AG09319 (cell line): ENCODE results near the gene GIMAP8.
"Not testable (repeated sequence)": the region's sequence is repeated elsewhere in the genome, so short reads cannot be mapped to it uniquely, and the experiment has no call there.

ENCODE experiments used
- DNase-seq: peaks from one replicate; pipeline ENCODE4 v3.0.0-alpha.2; 2010; ENCODE audit warnings: low read depth; ENCODE audit errors: extremely low read depth
- TF ChIP-seq, protein P1 (sequence below): IDR thresholded peaks from 2 replicates; pipeline ENCODE4 v1.5.1; 2011; ENCODE audit warnings: low read depth, mild to moderate bottlenecking, inconsistent platforms, low read length, moderate library complexity

The GIMAP8 gene

DNA sequence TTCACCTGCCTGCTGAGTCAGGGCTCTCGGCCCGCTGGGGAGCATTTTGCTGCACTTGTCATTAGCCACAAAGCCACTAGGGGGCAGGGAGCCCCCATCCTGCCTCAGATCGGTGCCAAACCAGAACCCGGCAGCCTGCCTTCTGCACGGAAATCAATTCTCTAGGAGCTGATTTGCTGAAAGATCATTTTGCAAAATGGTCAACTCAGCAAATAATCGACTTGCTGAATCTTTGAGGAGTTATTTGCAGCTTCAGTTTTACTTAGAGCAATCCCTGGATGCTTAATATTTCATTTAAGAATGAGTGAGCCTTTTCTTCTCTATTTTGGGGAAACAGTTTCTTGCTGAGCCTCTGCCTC, 1.7 kb upstream of the GIMAP8 start:
- TF ChIP-seq, protein P1, sequence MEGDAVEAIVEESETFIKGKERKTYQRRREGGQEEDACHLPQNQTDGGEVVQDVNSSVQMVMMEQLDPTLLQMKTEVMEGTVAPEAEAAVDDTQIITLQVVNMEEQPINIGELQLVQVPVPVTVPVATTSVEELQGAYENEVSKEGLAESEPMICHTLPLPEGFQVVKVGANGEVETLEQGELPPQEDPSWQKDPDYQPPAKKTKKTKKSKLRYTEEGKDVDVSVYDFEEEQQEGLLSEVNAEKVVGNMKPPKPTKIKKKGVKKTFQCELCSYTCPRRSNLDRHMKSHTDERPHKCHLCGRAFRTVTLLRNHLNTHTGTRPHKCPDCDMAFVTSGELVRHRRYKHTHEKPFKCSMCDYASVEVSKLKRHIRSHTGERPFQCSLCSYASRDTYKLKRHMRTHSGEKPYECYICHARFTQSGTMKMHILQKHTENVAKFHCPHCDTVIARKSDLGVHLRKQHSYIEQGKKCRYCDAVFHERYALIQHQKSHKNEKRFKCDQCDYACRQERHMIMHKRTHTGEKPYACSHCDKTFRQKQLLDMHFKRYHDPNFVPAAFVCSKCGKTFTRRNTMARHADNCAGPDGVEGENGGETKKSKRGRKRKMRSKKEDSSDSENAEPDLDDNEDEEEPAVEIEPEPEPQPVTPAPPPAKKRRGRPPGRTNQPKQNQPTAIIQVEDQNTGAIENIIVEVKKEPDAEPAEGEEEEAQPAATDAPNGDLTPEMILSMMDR, result peak; percentile 95
- DNase-seq, result no peak

DNA sequence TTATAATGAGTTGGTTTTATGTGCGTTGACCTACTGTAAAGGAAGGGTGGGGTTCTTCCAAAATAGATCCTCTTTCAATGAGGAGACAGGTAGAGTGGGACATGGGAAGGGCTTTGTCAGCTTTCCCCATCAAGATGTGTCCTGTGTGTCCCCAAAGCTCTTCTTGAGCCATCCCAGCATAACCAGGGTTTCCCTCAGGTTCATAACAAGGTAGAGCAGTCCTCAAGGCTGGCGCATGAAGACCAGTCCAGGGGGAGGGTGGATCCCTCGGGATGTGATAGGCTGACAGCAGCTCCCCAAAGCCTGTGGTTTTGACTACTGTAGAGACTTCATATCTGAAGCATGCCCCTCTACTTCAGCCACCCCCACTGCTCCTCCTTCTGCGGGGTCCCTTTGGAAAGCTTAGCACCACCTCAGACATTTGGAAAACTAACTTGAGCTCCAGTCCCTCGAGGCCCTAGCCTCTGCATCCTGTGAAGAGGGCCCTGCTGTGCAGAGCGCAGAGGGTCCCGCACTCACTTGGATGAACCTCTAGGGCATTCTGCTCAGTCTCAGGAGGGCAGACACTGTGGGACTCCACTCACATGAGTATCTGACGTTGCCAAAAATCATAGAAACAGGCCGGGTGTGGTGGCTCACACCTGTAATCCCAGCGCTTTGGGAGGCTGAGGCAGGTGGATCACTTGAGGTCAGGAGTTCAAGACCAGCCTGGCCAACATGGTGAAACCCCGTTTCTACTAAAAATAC, 1.1 kb upstream of the GIMAP8 start:
- no peak for DNase-seq
- TF ChIP-seq, protein P1, result no peak

DNA sequence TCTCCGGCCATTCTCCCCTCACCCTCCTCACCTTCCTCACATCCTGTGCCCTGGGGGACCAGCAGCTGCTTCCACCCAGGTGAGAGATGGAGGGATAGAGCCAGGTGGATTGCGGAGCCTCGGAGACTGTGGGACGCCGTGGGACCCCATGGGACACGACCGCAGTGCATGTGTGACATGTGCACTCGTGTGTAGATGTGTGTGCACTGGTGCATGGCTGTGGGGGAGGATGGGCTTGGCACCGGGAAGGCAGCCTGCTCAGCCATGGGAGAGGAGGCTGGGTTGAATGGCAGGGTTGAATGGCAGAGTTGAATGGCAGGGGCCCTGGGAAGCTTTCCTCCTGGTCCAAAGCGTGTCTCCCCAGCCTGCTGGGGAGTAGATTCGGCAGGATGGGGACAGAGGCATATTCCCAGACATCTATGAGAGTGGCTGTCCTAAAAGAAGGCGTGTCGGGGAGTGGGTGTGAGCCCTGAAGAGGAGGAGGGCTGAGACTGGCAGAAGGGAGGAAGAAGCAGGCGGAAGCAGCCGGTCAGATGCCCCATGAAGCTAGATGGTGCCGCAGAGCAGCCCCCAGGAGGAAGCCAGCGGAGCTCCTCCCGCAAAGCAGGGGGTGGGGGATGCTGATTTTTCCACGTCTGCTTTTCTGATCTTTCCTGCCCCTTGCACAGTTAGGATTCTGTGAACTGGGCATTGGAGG, 815 bp downstream of the GIMAP8 start:
- TF ChIP-seq, protein P1, result no peak
- no peak for DNase-seq

DNA sequence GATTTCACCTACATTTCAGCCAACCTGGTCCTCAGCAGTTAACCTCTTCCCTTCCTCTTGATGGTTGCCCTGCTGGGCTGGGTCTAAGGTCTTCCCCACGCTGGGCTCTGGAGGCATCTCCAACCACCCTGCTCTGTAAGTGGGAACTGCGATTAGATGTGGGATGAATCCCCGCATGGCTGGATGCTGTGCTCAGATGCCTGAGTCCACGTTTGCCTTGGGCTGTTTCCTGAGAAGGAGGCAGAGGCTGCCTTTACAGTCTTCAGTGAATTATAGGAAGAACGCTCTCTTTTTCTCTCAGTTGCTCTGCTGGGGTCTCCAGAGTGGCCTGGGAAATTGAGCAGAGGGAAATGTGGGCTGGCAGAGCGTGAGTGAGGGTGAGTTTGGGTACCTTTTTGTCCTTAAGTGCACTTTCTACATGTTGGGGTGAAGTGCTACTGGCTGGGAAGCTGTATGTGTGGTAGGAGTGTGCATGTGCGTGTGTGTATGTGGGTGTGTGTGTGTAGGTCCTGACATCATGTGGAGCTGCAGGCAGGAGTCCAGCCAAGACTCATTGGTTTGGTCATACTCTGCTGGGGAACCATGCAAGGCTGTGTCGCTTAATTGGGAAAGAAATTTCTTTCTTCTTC, 1.5 kb downstream of the GIMAP8 start:
- no peak for DNase-seq

DNA sequence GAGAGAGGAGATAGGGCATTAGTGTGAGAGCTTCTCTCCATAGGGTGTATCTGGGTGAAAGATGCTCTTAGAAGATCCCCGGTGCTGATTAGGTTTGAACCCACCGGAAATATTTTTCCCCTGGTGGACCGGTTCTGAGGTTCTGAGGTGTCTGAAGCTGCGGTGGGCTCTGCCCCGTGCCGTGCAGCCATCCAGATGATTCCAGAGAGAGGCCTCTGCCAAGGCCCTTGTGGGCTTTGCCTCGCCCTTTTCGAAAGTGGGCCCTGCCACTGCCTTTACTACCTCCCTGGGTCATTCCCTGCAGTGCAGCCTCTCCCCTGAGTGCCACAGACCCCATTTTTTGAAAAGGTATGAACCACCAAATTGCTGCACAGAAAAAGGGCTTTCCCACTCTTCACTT, 2.8 kb downstream of the GIMAP8 start:
- TF ChIP-seq, protein P1, result no peak
- DNase-seq, result no peak

More for the DNA sequence above, 1.5 kb downstream of the GIMAP8 start:
- TF ChIP-seq, protein P1, result no peak

DNA sequence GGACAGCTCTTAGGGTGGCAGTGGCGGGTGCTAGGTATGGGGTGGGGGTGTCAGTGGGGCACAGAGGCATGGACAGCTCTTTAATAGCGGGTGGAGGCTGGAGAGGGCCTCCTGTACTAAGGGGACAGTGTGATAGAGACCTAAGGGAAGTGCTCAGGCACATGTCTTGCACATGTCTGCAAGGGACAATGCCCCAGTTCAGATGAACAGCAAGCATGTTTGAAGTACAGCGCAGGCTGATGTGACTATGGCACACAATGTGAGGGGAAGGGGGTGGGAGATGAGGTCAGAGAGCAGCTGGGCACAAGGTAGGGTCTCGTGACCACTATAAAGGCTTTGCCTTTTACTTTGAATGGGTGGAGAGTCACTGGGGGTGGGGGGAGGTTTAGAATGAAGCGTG, 3.5 kb downstream of the GIMAP8 start:
- TF ChIP-seq, protein P1, result no peak
- DNase-seq, result no peak

DNA sequence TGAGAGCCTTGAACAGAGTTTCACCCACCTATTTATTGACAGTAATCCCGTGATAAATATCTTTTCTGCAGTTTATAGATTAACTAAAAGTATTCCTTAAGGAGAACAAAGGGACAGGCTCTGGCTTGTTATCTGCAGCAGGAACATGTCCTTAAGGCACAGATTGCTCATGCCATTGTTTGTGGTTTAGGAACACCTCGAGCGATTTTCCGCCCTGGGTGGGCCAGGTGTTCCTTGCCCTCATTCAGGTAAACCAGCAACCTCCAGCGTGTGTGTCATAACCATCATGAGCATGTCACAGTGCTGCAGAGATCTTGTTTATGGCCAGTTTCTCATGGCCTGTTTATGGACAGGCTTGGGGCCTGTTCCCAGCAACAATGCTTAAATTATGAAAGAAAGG, 6.6 kb downstream of the GIMAP8 start:
- not testable (repeated sequence) for DNase-seq
